ENCODE results near the gene KCNK3.

Gene KCNK3

GRCh38 chr2:26692897-26693849, 651 bp downstream of the KCNK3 start:
- no peak for DNase-seq

GRCh38 chr2:26694001-26694400, 1.5 kb downstream of the KCNK3 start:
- DNase-seq = no peak

GRCh38 chr2:26696351-26696816, 3.9 kb downstream of the KCNK3 start:
- no peak for DNase-seq

- no peak for DNase-seq
These were observed 4.9 kb downstream of the KCNK3 start for GRCh38 chr2:26697425-26697824.

GRCh38 chr2:26699295-26699694, 6.8 kb downstream of the KCNK3 start:
- DNase-seq = no peak

GRCh38 chr2:26700078-26700477, 7.6 kb downstream of the KCNK3 start:
- no peak for DNase-seq

- DNase-seq = no peak
These were observed 9.1 kb downstream of the KCNK3 start for GRCh38 chr2:26701596-26701995.

GRCh38 chr2:26702025-26702424, 9.5 kb downstream of the KCNK3 start:
- DNase-seq = no peak

GRCh38 chr2:26704441-26704977, 12.0 kb downstream of the KCNK3 start:
- no peak for DNase-seq

GRCh38 chr2:26705126-26705525, 12.6 kb downstream of the KCNK3 start:
- DNase-seq = no peak

- DNase-seq = no peak
These were observed 13.6 kb downstream of the KCNK3 start for GRCh38 chr2:26706093-26706492.

- DNase-seq = no peak
These were observed 14.3 kb downstream of the KCNK3 start for GRCh38 chr2:26706616-26707473.

GRCh38 chr2:26707747-26708146, 15.2 kb downstream of the KCNK3 start:
- no peak for DNase-seq

GRCh38 chr2:26708457-26708856, 15.9 kb downstream of the KCNK3 start:
- DNase-seq = no peak

GRCh38 chr2:26709323-26710110, 17.0 kb downstream of the KCNK3 start:
- DNase-seq = no peak

- no peak for DNase-seq
These were observed 17.6 kb downstream of the KCNK3 start for GRCh38 chr2:26710145-26710544.

- no peak for DNase-seq
These were observed 18.4 kb downstream of the KCNK3 start for GRCh38 chr2:26710743-26711456.

- no peak for DNase-seq
These were observed 19.1 kb downstream of the KCNK3 start for GRCh38 chr2:26711457-26712161.

GRCh38 chr2:26712486-26713465, 20.3 kb downstream of the KCNK3 start:
- no peak for DNase-seq

Measured in CD4-positive, alpha-beta T cell treated with Interleukin-4 for 4 hours (primary cell).